Prostate gland (tissue), 2 donors: ENCODE results near the gene C1orf87. TPM values are rescaled to one million over a fixed set of nuclear protein-coding genes. Genes with fewer than 3 reads are reported as not detected.

Experiments
- DNase-seq: peaks from one replicate; pipeline ENCODE4 v3.0.0-alpha.2; 2019; ENCODE audit warnings: low spot score
- H3K27ac ChIP-seq, 2 donors: fragments of 200-600 bp; sonication (generic); 2 replicates each; pipeline ENCODE4 v1.5.1; 2017 to 2019
- H3K27me3 ChIP-seq: fragments of 200-600 bp; sonication (generic); replicated peaks from 2 replicates; pipeline ENCODE4 v1.5.1; 2019; ENCODE audit not compliant: insufficient read depth
- H3K36me3 ChIP-seq, 2 donors: fragments of 200-600 bp; sonication (generic); 1 replicate in 1 of 2; 2 replicates in 1 of 2; pipeline versions ENCODE4 v1.5.1 to v1.8.1; 2017 to 2019
- H3K4me1 ChIP-seq: fragments of 200-600 bp; sonication (generic); replicated peaks from 2 replicates; pipeline ENCODE4 v1.5.1; 2019
- H3K4me3 ChIP-seq, 2 donors: fragments of 200-600 bp; sonication (generic); 2 replicates each; pipeline ENCODE4 v1.5.1; 2017 to 2019
- H3K9me3 ChIP-seq: fragments of 200-600 bp; sonication (generic); 2 replicates; pipeline ENCODE4 v1.5.1; 2017
- POLR2A ChIP-seq: fragments of 450-650 bp; IDR thresholded peaks from one replicate; pipeline ENCODE4 v1.6.1; 2016; ENCODE audit warnings: antibody characterized with exemption, mild to moderate bottlenecking
- POLR2AphosphoS5 ChIP-seq: sonication (generic); formaldehyde crosslinking; IDR thresholded peaks from one replicate; pipeline ENCODE4 v1.6.1; 2017; ENCODE audit warnings: antibody characterized with exemption
- WGBS: methylation state at CpG from one replicate; pipeline ENCODE4 v1.1.5; 2018; 5-methylcytosine and 5-hydroxymethylcytosine counted together
- intact Hi-C: fragments of 100-400 bp; cut with DNase I; formaldehyde crosslinking; loops from one replicate; pipeline ENCODE4 v1.14.2; 2022
- total RNA-seq, 2 donors: library from RNA; depleted of rRNA; stranded (reverse); fragments of >200 nt; gene quantifications; one replicate each; pipeline ENCODE4 v1.1.0, GENCODE V29; 2016
- TF ChIP-seq, protein P1 (sequence below), 4 experiments: fragments of 200-600 bp in 2 of 4; fragments of 450-650 bp in 2 of 4; sonication (generic) in 2 of 4; IDR thresholded peaks; 1 replicate in 3 of 4; 2 replicates in 1 of 4; pipeline ENCODE4 v1.5.1; 2016 to 2019; ENCODE audit warnings: antibody characterized with exemption in 4 of 4, mild to moderate bottlenecking in 2 of 4, moderate library complexity in 2 of 4

The C1orf87 gene
- total RNA-seq, 2 donors from 2014 or later = 0.74 TPM; not detected in 1

DNA sequence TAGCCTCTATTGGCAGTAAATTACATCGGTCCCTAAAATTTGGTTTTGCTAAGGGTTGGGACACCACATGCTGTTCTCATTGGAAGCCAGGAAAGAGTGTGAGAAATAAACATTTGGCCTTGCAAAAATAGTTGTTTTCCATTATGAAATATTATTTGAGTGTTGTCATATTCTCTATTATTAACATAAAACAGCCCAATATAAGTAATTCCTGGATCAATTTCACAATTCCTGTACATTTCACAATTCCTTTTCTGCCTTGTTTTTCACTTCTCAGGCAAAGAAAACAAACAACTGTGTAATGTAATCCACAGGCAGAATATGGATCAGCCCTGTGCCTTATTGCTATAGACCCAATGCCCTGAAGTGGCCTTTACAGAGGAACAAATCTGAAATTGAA, 40.5 kb downstream of the C1orf87 start:
- TF ChIP-seq, protein P1, sequence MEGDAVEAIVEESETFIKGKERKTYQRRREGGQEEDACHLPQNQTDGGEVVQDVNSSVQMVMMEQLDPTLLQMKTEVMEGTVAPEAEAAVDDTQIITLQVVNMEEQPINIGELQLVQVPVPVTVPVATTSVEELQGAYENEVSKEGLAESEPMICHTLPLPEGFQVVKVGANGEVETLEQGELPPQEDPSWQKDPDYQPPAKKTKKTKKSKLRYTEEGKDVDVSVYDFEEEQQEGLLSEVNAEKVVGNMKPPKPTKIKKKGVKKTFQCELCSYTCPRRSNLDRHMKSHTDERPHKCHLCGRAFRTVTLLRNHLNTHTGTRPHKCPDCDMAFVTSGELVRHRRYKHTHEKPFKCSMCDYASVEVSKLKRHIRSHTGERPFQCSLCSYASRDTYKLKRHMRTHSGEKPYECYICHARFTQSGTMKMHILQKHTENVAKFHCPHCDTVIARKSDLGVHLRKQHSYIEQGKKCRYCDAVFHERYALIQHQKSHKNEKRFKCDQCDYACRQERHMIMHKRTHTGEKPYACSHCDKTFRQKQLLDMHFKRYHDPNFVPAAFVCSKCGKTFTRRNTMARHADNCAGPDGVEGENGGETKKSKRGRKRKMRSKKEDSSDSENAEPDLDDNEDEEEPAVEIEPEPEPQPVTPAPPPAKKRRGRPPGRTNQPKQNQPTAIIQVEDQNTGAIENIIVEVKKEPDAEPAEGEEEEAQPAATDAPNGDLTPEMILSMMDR (IDR thresholded peaks at IDR 0.05) = no peak
- no peak for TF ChIP-seq POLR2A
- TF ChIP-seq POLR2AphosphoS5 = no peak
- 90% methylated on average over 1 of the region's 1 CpG for WGBS
- Histone ChIP-seq H3K36me3 (no peaks in the 10 kb centered on the region), H3K27ac (no peak overlapping the region), H3K4me1 (no peaks in the 10 kb centered on the region), H3K4me3 (no peak overlapping the region), H3K9me3 (no peaks in the 10 kb centered on the region), H3K27me3 (no peaks in the 10 kb centered on the region)
- no peak for DNase-seq
- intact Hi-C loops = no loop called here

DNA sequence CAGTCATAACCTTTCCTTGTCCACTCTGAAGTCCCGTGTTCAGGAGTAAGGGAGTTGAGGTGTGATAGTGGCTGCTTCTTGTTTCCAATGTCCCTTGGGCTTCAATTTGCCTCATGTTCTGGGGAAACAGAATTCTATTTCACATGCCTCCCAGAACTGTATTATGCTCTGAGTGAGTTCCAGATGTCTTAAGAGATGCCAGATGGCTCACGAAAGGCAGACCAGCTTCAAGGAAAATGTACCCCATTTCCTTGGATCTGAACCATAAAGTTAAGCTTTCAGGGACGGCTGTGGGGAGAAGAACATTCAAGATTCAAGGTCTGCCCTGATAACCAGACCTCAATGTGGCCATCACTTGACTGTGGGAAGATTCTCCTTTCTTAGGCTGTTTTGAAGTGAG, 42.4 kb downstream of the C1orf87 start:
- intact Hi-C loops = no loop called here
- WGBS = 85% methylated on average over 3 of the region's 3 CpGs

DNA sequence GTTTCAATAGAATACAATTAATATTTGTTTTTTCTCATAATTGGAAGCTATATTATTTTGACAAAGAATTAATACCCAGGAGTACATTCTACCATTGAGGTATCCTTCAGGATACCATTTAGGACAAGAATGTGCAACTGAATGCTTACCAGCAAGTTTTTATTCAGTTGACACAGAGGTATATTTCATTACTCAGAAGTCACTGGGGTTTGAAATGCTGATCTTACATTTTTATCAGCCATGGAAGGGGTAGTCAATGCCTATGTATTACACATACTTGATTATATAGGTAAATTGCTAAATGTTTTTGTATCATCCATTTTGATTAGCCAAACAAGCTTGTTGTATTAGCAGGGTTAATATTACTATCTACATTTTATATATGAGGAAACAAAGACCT, 48.0 kb downstream of the C1orf87 start:
- intact Hi-C loops = no loop called here

More for the DNA sequence above, 42.4 kb downstream of the C1orf87 start:
- Histone ChIP-seq H3K36me3 (no peaks in the 10 kb centered on the region), H3K27ac (no peak overlapping the region), H3K4me1 (no peaks in the 10 kb centered on the region), H3K27me3 (no peaks in the 10 kb centered on the region), H3K9me3 (no peaks in the 10 kb centered on the region), H3K4me3 (no peak overlapping the region)
- no peak for DNase-seq
- TF ChIP-seq, protein P1 (IDR thresholded peaks at IDR 0.05) = no peak
- TF ChIP-seq POLR2A (no peak), POLR2AphosphoS5 (no peak)

DNA sequence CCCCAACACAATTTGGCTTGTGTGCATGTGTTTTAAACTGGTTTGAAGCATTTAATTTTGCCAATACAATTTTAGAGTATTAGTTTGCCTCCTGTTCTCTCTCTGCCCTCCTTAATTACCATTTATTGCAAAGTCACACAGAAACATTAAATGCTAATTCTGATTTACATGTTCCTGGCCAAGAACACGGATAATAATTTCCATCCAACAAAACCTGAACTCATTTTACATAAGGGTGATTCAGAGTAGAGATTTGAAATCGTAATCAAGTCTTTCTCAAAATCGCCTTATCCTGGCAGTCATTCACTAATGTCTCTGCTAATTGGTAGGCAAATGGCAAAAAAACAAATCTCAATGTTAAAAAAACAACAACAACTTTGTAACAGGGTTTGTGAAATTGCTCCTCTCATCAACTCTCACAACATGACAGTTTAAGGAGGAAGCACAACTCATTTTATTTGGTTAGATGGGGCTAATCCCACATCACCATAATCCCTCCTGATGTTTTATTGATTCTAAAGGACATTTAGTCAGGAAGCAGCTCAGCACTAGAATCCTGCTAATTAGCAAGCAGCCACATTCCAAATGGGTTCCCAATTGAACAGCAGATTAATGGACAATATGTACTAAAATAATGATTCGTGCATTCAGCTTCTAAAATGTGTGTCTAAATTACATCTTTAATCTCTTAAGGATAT, 55.9 kb downstream of the C1orf87 start:
- Histone ChIP-seq H3K27me3 (no peaks in the 10 kb centered on the region), H3K27ac (no peak overlapping the region), H3K4me3 (no peak overlapping the region), H3K36me3 (no peaks in the 10 kb centered on the region), H3K9me3 (no peaks in the 10 kb centered on the region), H3K4me1 (no peaks in the 10 kb centered on the region)
- WGBS = 72% methylated on average over 4 of the region's 4 CpGs
- TF ChIP-seq POLR2AphosphoS5 (no peak), POLR2A (no peak)
- TF ChIP-seq, protein P1 (IDR thresholded peaks at IDR 0.05) = no peak
- intact Hi-C loops = no loop called here
- no peak for DNase-seq

More for the DNA sequence above, 48.0 kb downstream of the C1orf87 start:
- DNase-seq = no peak
- Histone ChIP-seq H3K9me3 (no peaks in the 10 kb centered on the region), H3K36me3 (no peaks in the 10 kb centered on the region), H3K27me3 (no peaks in the 10 kb centered on the region), H3K4me1 (no peaks in the 10 kb centered on the region), H3K4me3 (no peak overlapping the region), H3K27ac (no peak overlapping the region)
- TF ChIP-seq, protein P1 (IDR thresholded peaks at IDR 0.05) = no peak
- TF ChIP-seq POLR2A = no peak
- TF ChIP-seq POLR2AphosphoS5 = no peak

DNA sequence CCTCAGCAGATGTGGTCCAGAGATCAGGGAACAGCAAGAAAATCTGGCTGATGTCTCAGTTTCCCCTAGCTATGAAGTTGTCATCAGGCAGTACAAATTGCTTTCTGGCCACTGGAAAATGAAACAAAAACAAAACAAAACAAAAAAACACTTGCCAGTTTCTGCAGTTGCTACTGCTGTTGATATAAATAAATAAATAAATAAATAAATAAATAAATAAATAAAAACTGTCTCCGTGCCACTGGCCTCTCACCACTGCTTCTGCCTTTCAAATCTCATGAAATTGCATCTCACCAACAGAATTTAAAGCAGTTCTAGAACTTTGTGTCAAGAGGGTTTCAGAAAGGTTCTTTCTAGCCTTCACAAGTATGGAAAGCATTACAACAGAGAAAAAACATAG, 62.9 kb downstream of the C1orf87 start:
- WGBS = 67% methylated on average over 1 of the region's 1 CpG

More for the DNA sequence above, 62.9 kb downstream of the C1orf87 start:
- Histone ChIP-seq H3K27me3 (no peaks in the 10 kb centered on the region), H3K4me1 (no peaks in the 10 kb centered on the region), H3K27ac (no peak overlapping the region), H3K36me3 (no peaks in the 10 kb centered on the region), H3K9me3 (no peaks in the 10 kb centered on the region), H3K4me3 (no peak overlapping the region)
- TF ChIP-seq POLR2AphosphoS5 (no peak), POLR2A (no peak)
- TF ChIP-seq, protein P1 (IDR thresholded peaks at IDR 0.05) = no peak
- intact Hi-C loops = no loop called here
- no peak for DNase-seq
